Inflammatory macrophage (primary cell): ENCODE data around the gene RDH12.
"Not testable (repeated sequence)": the region's sequence is repeated elsewhere in the genome, so short reads cannot be mapped to it uniquely, and the experiment has no call there.

ENCODE experiments used
- DNase-seq, 2 donors: peaks; one replicate each; pipeline ENCODE4 v3.0.0-alpha.2; 2020 to 2022

The RDH12 gene

DNA sequence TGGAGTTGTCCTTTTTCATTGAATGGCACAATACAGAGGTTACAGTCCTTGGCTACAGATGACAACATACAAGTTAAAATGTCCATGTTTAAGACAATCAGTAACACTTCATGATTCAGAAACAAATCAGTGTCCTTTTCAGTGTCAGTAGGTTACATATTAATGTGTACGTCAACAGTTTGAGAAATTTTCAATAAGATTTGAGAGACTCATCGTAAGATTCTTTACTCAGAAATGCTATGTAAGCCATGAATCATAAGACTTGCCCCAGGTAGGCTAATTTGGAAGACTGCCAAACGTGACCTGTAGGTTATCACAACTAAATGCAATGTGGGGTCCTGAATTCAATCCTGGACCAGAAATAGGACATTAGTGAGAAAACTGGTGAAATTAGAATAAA lies 3.5 kb downstream of the RDH12 start:
- DNase-seq: no peak

DNA sequence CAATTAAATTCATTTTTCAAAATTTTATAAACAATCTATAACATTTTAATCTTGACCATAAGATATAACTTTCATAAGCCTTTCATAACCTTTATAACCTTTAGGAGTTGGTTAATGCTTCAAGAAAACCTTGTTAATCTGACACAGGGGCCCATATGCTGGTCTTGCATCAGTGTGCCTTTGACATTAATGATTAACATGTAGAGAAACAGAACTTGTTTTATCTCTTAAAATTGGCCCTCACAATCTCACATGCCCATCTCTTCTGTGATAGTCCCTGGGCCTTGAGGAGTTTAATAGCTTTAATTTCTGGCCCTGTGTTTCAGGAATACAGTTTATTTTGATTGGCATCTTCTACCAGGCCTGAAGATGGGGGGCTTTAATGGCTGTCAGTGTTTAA lies 7.7 kb downstream of the RDH12 start:
- DNase-seq: not testable (repeated sequence)

GRCh38 chr14:67709796-67710195 lies 8.1 kb downstream of the RDH12 start:
- not testable (repeated sequence) for DNase-seq

DNA sequence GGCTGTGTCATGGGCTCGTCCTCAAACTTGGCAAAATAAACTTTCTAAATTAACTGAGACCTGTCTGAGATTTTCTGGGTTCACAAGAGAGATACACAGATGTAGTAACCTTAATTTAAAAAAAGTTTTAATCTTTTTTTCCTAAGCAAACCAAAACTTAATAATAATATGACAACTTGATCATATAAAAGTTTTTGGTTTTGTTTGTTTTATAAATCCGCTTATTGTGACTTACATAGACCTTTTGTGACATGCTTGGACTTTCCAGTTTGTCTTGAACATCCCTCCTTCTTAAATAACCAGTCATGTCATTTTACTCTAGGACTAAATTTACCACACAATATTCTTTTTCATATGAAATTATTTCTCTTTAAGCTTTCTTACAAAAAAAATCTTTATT lies 8.5 kb downstream of the RDH12 start:
- DNase-seq: no peak

DNA sequence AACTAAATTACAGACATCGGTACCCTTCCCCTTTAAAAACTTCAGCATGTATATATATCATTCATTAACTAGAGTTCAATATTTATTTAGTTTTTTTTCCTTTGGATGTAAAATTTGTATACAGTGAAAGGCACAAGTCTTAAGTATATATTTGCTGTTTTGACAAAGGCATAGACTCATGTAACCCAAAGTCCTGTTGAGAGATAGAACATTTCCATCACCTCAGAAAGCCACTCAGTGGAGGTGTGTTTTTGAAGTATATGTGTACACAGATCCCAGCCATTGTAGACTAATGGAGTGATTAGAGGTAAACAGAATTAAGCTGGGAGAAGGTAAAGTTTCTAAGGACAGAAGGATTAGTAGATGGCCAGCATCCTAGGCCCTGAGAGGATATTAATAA lies 15.4 kb downstream of the RDH12 start:
- no peak for DNase-seq

DNA sequence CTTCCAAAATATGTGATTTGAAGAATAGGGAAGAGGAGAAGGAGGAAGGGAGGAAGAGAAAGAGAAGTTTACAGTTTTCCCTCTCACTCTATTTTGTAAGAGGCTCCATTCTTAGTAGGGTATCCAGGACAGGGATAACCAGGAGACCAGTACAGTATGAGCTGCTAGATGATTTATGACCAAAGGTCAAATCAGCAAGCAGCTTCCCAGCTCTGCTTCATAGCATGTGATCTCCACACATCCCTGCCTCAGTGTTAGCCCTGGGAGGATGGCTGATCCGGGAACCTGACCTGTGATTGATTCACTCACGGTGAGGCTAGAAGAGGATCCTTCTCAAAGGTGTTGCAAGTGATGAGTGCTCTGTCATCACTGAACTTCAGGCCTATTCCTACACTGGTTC lies 16.6 kb downstream of the RDH12 start:
- no peak for DNase-seq

GRCh38 chr14:67719385-67719784 lies 17.7 kb downstream of the RDH12 start:
- DNase-seq: not testable (repeated sequence)

DNA sequence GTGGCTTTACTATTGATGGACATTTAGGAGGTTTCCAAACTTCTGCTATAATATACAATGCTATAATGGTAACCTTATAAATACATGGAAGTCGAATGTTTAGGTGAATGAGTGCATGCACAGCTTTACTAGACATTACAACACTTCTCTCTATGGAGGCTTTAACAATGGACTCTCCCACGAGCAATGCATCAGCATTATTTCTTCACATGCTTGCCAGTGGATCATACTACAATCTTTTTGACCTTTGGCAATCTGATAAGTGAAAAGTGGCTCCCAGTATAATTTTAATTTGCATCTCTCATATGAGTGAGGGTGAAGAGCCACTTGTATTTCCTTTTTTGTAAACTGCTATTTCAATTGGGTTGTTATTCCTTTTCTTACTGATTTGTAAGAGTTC lies 18.2 kb downstream of the RDH12 start:
- DNase-seq: peak in 1 of 2 donors; percentile 15

DNA sequence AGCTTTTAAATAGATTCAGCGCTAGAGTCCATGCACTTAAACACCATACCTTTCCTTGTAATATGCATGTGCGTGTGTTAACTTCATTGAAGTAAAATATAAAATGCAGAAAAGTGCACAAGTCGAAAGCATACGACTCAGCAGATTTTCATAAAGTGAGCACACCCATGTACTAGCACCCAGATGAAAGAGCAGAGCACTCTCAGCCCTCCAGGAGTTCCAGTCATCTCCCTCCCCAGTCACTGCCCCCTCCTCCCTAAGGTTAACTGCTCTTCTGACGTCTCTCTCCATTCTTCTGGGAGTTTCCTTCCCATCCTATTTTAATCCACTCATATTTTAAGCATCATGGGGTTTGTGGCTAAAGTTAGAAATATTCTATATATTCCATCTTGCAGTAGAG lies 20.2 kb downstream of the RDH12 start:
- DNase-seq: no peak

- DNase-seq: no peak
Observed at GRCh38 chr14:67722293-67722692, 20.6 kb downstream of the RDH12 start.

GRCh38 chr14:67725171-67725570 lies 23.5 kb downstream of the RDH12 start:
- no peak for DNase-seq

DNA sequence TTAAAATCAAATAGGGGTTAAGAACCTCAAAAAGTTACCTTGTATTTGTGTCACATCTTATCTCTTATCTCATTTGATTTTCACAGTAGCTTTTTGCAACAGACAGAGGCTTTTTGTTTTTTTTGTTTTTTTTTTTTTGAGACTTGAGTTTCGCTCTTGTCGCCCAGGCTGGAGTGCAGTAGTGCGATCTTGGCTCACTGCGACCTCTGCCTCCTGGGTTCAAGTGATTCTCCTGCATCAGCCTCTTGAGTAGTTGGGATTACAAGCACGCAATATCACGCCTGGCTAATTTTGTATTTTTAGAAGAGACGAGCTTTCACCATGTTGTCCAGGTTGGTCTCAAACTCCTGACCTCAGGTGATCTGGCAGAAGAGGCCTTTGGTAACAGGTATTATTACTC lies 25.7 kb downstream of the RDH12 start:
- DNase-seq: no peak

DNA sequence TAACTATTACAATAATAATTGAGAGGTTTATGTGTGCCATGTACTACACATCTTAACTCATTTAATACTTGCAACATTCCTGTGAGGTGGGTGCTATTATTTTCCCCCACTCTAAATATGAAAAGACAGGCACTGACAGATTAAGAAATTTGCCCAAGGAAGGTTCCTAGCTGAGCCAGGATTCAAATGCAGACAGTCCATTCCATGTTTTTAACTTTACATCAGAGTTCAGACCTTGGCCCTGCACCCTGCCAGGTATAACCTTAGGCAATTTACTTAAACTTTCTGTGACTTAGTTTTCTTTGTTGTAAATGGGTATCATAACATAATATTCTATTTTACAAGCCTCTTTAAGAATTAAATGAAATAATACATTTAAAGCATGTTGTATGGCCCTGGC lies 26.6 kb downstream of the RDH12 start:
- DNase-seq: no peak

- DNase-seq: no peak
Observed at GRCh38 chr14:67729072-67729885, 27.6 kb downstream of the RDH12 start.

GRCh38 chr14:67733616-67734015 lies 31.9 kb downstream of the RDH12 start:
- DNase-seq: no peak

DNA sequence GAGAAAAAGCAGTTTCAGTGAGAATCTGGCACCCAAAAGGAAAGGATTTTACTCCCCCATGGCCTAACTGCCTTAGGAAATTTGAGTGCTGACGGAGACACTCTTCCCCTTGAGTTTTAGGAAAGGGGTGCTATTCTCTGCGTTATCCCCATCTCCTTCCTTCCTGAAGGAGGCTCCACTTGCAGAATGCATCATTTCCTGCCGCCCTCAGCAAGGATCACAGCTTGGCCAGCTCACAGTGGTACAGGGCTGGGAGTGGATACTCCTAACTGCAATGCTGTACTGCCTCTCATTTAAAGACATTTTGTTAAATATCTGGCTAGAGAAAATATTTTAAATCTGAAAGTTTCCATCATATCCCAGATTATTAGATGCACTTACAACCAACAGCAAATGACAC lies 33.0 kb downstream of the RDH12 start:
- no peak for DNase-seq

DNA sequence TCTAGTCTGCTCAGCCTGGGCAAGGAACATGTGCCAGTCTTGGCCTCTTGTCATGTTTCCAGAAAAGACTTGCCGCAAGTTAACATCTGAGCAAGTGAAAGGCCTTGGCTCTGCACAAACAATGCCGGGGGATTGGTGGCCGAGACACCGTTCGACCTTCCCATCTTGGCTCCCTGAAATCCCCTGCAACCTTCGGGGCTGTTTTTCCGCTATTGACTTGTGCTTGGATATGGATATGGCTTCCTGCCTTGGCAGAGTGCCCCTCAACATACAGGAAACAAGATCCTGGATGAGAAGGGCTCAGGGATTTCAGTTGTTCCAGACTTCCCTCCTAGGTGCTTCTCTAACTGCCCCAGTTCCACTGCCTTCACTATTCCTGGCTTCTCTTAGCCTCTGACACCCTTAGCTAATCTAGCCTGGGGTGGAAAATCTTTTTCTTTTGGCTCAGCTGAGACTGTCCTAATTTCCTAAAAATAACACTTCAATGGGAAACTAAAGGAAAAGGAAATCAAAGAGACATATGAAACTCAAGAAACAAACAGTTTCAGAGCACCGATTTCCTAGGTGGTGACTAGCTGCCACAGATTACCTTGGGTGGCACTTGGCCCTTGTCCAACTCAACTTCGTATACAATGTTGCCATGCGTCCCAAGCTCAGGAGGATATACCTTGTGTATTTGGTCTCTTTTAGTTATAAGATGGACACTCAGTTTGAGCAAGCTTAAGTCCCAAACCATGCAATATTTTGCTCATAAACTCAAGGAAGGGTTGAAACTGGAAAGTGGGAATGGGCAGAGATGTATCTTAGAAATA lies 33.9 kb downstream of the RDH12 start:
- no peak for DNase-seq

- DNase-seq: no peak
Observed at GRCh38 chr14:67736771-67737170, 35.1 kb downstream of the RDH12 start.

DNA sequence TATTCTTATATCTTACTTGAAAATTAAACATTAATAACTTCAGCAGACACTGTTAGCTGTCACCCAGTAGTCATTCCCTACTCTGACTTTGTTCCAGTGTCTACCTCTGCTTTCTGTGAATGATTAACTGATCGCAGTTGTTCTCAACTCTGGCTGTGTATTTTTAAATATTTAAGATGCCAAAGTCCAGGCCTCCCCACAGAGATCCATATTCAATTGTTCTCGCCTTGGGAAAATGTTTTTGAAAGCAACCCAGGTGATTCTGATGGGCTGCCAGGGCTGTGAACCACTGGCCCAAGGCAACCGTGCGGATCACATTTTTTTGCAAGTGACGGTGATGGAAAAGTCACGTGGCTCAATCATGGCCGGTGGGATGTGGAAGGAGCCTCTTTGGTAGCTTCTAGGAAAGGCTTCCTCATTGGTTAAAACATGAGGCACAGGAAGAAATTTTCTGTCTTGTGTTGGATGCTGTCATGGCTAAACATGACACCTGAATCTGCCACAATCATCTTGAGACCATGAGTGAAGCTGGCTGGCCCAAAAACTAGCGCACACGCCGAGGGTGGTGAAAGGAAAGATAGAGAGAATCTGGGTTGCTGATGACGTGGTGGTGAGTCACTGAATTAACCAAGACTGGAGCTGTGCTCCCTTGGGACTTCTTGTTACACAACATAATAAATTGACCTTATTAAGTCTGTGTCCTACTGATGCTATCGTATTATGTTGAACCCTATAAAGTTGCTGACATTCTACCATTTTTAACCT lies 37.2 kb downstream of the RDH12 start:
- peak; percentile 14 to 29 for DNase-seq

DNA sequence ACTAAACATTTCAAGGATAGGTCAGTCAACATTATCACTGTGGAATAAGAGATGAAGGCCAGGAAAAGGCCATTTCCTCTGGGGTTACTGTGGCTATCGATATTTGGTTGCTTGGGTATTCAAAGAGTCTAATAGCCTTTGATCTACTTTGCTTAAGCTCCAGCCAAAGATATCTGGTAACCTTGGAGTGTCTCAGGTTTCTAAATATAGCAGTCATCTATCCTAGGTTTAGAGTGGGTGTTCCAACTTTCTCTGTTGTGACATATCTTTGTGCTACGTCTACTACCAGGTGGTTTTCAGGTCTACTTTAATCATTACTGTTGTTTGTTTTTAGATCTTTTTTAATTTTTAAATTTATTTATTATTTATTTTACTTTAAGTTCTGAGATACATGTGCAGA lies 42.4 kb downstream of the RDH12 start:
- DNase-seq: no peak

DNA sequence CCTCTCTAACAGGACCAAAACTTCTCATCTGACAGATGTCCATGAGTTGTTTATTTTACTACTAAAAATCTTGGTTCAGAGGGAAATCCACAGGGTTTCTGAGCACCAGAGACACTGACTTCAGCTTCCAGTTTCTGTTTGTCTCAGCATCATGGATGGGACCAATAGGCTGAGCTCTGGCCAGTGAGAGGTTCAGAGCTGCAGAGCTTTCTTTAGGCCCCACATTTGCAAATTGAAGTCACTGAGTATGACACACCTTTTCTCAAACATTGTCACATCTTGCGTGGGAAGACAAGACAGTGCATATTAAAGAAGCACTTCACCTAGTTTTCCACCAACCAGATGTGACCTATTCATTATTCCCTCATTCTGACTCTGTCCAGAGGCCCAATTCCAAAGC lies 45.2 kb downstream of the RDH12 start:
- no peak for DNase-seq

GRCh38 chr14:67748312-67748711 lies 46.6 kb downstream of the RDH12 start:
- no peak for DNase-seq

GRCh38 chr14:67749341-67750084 lies 47.8 kb downstream of the RDH12 start:
- DNase-seq: no peak
